ENCODE measurements around the gene ATP2B3. TPM values are rescaled to one million over a fixed set of nuclear protein-coding genes. Genes with fewer than 3 reads are reported as not detected.

Gene ATP2B3
- total and polyA plus RNA-seq, 9 of the 15 experiments (the other 6 are each of a cell fraction or from before 2014, with no cell fraction given), result 0.04 TPM; not detected in 8

DNA sequence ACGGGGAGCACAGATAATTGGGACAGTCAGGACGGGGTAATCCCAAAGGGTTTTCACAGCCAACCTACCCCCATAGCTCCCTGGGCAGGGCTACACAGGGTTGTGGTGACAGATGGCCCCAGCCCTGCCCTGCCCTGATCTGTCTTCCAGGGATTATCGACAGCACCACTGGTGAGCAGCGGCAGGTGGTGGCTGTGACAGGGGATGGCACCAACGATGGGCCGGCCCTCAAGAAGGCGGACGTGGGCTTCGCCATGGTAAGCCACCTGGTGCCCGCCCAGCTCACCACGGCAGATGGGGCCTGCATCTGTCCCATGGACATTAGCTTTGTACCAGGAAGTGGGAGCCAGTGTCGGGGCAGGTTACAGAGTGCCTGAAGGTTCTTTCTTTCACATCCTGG is 39.3 kb downstream of the ATP2B3 start:
- Histone ChIP-seq H3K9ac (ENCODE audit: insufficient read depth in 1 of 2, low read depth in 2 of 2, low read length in 2 of 2) (no peak overlapping the region; a peak in 1 of 4 replicates), H3K4me3 (no peak overlapping the region), H3K27me3 (ENCODE audit: control insufficient read depth in 2 of 2, insufficient read depth in 2 of 2, low read length in 2 of 2) (peaks cover 47 to 92% of the 10 kb centered on the region in 2 experiments), H3K9me3 (replicated peaks; ENCODE audit: control insufficient read depth, insufficient read depth, low read depth, low read length) (no peaks in the 10 kb centered on the region), H4K20me1 (replicated peaks; ENCODE audit: control insufficient read depth, insufficient read depth, low read length) (no peaks in the 10 kb centered on the region), H3K4me1 (replicated peaks in 1 of 2; ENCODE audit: control insufficient read depth in 2 of 2, insufficient read depth in 2 of 2, low read length in 2 of 2) (peaks cover 0 to 21% of the 10 kb centered on the region in 2 experiments; a peak in 2 of 5 replicates), H3K9me1 (ENCODE audit: control insufficient read depth, insufficient read depth, low read length) (no peaks in the 10 kb centered on the region), H3K79me2 (ENCODE audit: control insufficient read depth, insufficient read depth, low read length) (no peaks in the 10 kb centered on the region), H2AFZ (ENCODE audit: low read depth, low read length) (no peak overlapping the region), H3K4me2 (ENCODE audit: insufficient read depth, low read length) (no peak overlapping the region), H3K36me3 (ENCODE audit: control insufficient read depth, insufficient read depth, low read length) (no peaks in the 10 kb centered on the region), H3K27ac (ENCODE audit: extremely low read depth, low read depth, low read length) (no peak overlapping the region)
- ChIA-PET CTCF (ENCODE audit: low intra/inter-chr PET ratio) (no interaction called here), POLR2A (no interaction called here)
- no peak for FAIRE-seq
- BruUV-seq (replicated peaks), result no TSS peak
- no peak for DNase-seq (ENCODE audit: extremely low read depth in 1 of 4, low spot score in 3 of 4)
- no peak for ATAC-seq
- in situ Hi-C loops (cut with MboI) (no loop called here), intact Hi-C loops (cut with micrococcal nuclease) (loop anchor here (5.0 kb wide), 2 partner anchors 91 to 111 kb away; partner anchors contain the start of gene DUSP9)
- 8% methylated on average over 9 of the region's 12 CpGs for WGBS (ENCODE audit: insufficient coverage, low coverage, missing lambda C conversion rate)
- TF ChIP-seq NFE2 (IDR thresholded peaks at IDR 0.05; ENCODE audit: low read depth) (no peak), ETV6 (IDR thresholded peaks at IDR 0.05; ENCODE audit: borderline replicate concordance in 1 of 2, low read depth in 2 of 2, low read length in 1 of 2) (no peak), ETV6 (CRISPR knock-in tag; IDR thresholded peaks at IDR 0.05; ENCODE audit: borderline replicate concordance) (no peak), MAFK (IDR thresholded peaks at IDR 0.05; ENCODE audit: low read length) (no peak), ILF3 (IDR thresholded peaks at IDR 0.05; ENCODE audit: borderline replicate concordance) (no peak), SETDB1 (IDR thresholded peaks at IDR 0.05; ENCODE audit: low read length) (no peak), ZNF324 (CRISPR knock-in tag; IDR thresholded peaks at IDR 0.05) (no peak), RFX7 (CRISPR knock-in tag; IDR thresholded peaks at IDR 0.05) (no peak), KAT7 (CRISPR knock-in tag; IDR thresholded peaks at IDR 0.05; ENCODE audit: borderline replicate concordance) (no peak), HNRNPLL (IDR thresholded peaks at IDR 0.05; ENCODE audit: low read depth, low read length, poor library complexity, severe bottlenecking) (no peak)
- TF ChIP-seq, protein P1, sequence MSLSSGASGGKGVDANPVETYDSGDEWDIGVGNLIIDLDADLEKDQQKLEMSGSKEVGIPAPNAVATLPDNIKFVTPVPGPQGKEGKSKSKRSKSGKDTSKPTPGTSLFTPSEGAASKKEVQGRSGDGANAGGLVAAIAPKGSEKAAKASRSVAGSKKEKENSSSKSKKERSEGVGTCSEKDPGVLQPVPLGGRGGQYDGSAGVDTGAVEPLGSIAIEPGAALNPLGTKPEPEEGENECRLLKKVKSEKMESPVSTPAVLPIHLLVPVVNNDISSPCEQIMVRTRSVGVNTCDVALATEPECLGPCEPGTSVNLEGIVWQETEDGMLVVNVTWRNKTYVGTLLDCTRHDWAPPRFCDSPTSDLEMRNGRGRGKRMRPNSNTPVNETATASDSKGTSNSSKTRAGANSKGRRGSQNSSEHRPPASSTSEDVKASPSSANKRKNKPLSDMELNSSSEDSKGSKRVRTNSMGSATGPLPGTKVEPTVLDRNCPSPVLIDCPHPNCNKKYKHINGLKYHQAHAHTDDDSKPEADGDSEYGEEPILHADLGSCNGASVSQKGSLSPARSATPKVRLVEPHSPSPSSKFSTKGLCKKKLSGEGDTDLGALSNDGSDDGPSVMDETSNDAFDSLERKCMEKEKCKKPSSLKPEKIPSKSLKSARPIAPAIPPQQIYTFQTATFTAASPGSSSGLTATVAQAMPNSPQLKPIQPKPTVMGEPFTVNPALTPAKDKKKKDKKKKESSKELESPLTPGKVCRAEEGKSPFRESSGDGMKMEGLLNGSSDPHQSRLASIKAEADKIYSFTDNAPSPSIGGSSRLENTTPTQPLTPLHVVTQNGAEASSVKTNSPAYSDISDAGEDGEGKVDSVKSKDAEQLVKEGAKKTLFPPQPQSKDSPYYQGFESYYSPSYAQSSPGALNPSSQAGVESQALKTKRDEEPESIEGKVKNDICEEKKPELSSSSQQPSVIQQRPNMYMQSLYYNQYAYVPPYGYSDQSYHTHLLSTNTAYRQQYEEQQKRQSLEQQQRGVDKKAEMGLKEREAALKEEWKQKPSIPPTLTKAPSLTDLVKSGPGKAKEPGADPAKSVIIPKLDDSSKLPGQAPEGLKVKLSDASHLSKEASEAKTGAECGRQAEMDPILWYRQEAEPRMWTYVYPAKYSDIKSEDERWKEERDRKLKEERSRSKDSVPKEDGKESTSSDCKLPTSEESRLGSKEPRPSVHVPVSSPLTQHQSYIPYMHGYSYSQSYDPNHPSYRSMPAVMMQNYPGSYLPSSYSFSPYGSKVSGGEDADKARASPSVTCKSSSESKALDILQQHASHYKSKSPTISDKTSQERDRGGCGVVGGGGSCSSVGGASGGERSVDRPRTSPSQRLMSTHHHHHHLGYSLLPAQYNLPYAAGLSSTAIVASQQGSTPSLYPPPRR (CRISPR knock-in tag; IDR thresholded peaks at IDR 0.05; ENCODE audit: borderline replicate concordance), result no peak
- TF ChIP-seq, protein P2, sequence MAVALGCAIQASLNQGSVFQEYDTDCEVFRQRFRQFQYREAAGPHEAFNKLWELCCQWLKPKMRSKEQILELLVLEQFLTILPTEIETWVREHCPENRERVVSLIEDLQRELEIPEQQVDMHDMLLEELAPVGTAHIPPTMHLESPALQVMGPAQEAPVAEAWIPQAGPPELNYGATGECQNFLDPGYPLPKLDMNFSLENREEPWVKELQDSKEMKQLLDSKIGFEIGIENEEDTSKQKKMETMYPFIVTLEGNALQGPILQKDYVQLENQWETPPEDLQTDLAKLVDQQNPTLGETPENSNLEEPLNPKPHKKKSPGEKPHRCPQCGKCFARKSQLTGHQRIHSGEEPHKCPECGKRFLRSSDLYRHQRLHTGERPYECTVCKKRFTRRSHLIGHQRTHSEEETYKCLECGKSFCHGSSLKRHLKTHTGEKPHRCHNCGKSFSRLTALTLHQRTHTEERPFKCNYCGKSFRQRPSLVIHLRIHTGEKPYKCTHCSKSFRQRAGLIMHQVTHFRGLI (CRISPR knock-in tag; IDR thresholded peaks at IDR 0.05), result no peak
- TF ChIP-seq, protein P3, sequence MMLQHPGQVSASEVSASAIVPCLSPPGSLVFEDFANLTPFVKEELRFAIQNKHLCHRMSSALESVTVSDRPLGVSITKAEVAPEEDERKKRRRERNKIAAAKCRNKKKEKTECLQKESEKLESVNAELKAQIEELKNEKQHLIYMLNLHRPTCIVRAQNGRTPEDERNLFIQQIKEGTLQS (IDR thresholded peaks at IDR 0.05), result no peak
- TF ChIP-seq, protein P3 (CRISPR knock-in tag; conservative IDR thresholded peaks at IDR 0.05), result no peak
- TF ChIP-seq, protein P4, sequence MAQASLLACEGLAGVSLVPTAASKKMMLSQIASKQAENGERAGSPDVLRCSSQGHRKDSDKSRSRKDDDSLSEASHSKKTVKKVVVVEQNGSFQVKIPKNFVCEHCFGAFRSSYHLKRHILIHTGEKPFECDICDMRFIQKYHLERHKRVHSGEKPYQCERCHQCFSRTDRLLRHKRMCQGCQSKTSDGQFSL (CRISPR knock-in tag; IDR thresholded peaks at IDR 0.05), result no peak
- TF ChIP-seq, protein P4 (tag; IDR thresholded peaks at IDR 0.05), result no peak

Measured in K562 (cell line).